ENCODE results near the gene OR10J4.
A peak's percentile ranks its signal among the peaks of the same experiment; 100 is the strongest.
"Not testable (repeated sequence)": the region's sequence is repeated elsewhere in the genome, so short reads cannot be mapped to it uniquely, and the experiment has no call there.

The OR10J4 gene

DNA sequence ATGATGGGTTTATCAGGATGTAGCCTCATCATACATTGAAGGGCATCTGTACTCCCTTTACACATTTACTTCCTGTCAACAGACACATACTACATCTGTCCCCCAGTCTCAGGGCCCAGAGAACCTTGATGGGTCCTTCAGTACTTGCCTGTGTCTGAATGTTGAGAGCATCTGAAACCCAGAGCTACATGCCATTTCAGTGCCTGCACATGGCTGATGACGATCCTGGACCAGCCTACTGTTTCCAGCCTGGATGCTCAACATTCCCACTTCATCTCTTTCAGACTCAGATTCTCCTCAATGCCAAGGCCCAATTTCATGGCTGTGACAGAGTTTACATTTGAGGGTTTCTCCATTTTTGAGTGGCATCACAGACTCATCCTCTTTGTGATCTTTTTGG lies at the start of gene OR10J4:
Gene OR10J4, plus strand, starts transcription at position 301 of the 400 bp plus-strand sequence.
- in situ Hi-C loops (cut with HindIII; ENCODE audit: low pct_ligation_motif_present, low pct_unique_long_range_greater_than_20kb, low sequenced_read_pairs) = no loop called here
- DNase-seq = no peak

DNA sequence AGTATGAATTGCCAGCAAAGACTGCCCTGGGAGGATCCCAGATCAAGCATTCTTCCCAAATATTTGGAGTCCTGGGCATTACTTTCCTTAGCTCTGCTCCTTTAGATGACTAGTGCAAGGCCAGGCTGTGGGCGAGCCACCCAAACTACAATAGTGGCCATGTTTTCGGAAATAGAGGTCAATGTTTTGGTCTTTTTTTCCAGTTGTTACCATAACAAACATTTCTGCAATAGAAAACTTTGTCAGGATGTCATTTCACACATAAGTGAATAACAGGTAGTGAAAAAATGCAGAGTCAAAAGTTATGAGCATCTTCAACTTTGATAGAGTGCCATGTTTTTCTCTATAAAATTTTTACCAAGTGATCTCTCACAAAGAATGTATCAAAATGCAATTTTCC lies 25.2 kb upstream of the OR10J4 start:
- DNase-seq = no peak
- in situ Hi-C loops (cut with HindIII; ENCODE audit: low pct_ligation_motif_present, low pct_unique_long_range_greater_than_20kb, low sequenced_read_pairs) = no loop called here

DNA sequence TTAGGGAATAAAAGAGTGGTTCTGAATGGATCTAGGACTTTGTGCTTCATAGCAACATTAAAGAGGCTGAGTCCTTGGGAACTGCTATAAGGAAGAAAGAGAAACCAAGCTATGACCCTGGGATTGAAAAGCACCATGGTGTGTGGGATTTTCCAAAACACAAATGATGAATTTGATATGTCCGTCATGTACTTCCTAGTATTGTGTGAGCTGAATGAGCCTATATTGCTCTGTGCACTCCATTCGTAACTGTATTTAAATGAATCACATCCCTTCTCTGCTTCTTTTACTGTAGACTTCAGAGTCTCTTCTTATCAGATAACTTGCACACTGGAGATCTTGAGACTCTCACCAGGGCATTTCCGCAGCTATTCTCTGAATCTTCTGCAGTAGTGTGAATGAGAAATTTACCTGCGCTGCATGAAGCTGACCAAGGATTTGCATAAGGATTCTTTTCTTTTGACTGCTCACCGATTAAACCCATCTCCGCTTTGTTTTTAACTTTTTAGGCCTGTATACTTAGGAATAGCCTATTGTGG lies 23.1 kb upstream of the OR10J4 start:
- in situ Hi-C loops (cut with HindIII; ENCODE audit: low pct_ligation_motif_present, low pct_unique_long_range_greater_than_20kb, low sequenced_read_pairs) = no loop called here
- DNase-seq = no peak

DNA sequence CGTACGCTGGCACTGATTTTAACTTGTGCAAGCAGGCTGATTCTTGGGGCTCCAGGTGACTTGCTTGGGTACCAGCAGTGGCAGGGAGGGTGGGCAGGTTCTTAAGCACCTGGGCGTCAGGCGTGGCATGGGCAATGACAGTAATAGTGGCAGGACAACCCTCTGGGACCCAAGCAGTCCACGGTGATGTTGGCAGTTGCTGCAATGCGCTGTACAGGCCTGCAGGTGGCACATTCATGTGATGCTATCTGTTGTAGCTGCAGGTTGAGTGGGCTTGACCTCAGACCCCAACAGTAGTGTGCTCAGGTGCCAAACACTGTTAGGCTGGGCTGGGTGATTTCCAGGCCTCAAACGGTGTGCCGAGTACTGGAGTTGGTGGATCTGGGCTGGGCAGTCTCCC lies 10.2 kb upstream of the OR10J4 start:
- in situ Hi-C loops (cut with HindIII; ENCODE audit: low pct_ligation_motif_present, low pct_unique_long_range_greater_than_20kb, low sequenced_read_pairs) = no loop called here
- no peak for DNase-seq

DNA sequence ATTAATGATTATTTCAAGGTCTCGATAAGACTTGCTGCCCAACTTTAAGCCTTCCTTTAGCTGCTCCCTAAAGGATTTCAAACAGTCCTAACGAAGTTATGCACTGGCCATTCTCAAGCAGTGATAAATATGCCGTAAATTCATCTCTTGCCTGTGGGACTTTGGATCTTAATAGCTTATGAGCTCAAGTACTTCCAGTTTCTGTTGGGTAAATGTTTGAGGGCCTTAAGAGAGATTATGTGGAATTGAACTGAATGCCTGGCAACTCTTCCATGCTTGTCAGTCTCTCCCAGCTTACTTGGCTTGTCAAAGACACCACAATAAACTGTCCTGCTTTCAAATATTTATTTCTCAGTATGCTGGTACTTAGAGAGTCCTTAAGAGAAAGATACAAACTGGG lies 3.5 kb upstream of the OR10J4 start:
- DNase-seq = no peak
- in situ Hi-C loops (cut with HindIII; ENCODE audit: low pct_ligation_motif_present, low pct_unique_long_range_greater_than_20kb, low sequenced_read_pairs) = no loop called here

DNA sequence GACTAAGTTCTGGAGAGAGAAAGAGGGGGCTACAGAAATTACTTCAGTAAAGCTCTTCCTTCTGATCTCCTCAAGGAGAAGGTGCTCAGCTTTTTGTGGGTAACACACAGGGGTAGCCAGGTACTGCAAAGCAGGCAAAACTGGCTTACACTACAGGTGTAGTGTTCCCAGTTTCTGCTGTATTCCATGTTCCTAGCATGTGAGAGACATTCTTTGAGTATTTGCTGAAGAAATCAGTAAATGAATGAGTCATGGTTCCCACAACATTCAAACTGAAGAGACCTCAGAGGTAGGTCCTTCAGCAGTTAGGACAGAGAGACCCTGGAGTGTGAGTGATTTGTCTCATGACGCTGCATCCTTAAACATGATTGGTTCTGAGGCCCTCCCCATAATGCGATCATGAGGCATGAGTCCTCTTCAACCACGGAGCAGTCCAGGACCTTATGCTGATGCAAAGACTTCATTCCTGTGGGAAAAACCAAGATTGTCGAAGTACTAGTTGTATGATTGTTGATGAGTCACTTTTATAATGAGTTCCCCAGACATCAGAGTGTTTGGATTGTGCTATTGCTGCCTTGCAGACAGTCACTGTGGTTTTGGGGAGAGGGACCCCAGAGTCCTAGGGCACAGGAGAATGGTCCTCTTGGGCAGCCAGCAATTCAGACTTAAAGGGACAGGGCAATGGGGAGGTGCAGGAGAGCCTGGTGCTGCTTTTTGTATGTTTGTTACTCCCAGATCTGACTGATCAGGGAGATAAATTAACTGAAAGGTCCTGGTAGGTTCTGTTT lies 2.7 kb upstream of the OR10J4 start:
- in situ Hi-C loops (cut with HindIII; ENCODE audit: low pct_ligation_motif_present, low pct_unique_long_range_greater_than_20kb, low sequenced_read_pairs) = no loop called here
- DNase-seq = peak; percentile 49

DNA sequence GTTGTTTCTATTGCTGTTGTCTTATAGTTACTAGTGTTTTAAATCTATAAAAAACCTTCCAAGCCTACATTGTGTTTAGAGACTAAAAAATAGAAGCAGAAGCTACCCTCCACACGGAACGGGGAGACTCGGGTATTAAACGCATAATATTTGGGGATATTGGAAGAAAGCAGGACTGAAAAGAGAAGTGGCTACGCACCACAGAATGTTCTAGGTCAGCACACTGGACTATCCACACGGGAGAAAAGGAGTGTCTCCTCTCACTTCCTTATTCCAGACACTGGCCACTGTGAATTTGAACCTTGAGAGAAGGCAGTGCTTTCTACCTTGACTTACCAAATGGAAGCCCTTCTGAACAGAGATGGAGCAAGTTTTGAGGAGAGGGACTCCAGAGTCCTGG lies 1.0 kb upstream of the OR10J4 start:
- DNase-seq = no peak
- in situ Hi-C loops (cut with HindIII; ENCODE audit: low pct_ligation_motif_present, low pct_unique_long_range_greater_than_20kb, low sequenced_read_pairs) = no loop called here

DNA sequence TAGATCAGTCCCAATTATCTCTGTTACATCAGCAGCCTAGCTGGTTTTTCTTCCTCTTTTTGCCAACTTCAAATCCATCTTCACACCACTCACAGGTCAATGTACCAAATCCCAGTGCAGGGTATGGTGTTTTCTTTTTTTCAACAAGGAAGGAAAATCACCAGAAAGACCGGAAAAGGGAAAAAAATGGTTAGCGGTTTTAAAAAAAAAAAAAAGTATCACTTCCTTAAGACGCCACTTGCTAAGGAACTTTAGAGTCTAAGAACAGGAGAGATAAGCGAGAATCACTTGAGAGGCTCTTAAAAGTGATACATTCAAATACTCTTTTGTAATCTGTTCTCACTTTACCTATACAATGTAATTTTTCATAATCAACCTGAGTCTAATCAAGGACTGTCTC lies 4.5 kb downstream of the OR10J4 start:
- DNase-seq = no peak
- in situ Hi-C loops (cut with HindIII; ENCODE audit: low pct_ligation_motif_present, low pct_unique_long_range_greater_than_20kb, low sequenced_read_pairs) = no loop called here

DNA sequence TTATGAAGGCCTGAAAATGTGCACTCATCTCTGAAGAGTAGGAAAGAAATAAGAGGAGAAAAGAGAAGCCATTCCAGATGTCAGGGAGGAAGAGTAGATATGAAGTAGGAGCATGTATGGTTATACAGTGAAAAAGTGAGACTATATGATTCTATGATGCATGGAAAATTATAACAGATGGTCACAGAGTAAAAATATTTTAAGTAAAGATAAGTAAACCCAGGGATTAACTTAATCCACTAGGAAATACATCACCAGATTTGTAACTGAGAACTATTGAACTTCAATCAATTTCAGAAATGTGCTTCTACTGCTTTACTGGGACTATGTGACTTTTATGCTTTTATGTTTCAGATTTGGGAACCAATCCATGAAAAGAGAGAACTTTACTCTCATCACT lies 7.4 kb downstream of the OR10J4 start, which contains the start of gene OR10J1:
Gene OR10J1, plus strand, starts transcription at position 301 of the 400 bp plus-strand sequence. Its CDS starts 70 bp downstream, at position 371.
- no peak for DNase-seq
- in situ Hi-C loops (cut with HindIII; ENCODE audit: low pct_ligation_motif_present, low pct_unique_long_range_greater_than_20kb, low sequenced_read_pairs) = no loop called here

DNA sequence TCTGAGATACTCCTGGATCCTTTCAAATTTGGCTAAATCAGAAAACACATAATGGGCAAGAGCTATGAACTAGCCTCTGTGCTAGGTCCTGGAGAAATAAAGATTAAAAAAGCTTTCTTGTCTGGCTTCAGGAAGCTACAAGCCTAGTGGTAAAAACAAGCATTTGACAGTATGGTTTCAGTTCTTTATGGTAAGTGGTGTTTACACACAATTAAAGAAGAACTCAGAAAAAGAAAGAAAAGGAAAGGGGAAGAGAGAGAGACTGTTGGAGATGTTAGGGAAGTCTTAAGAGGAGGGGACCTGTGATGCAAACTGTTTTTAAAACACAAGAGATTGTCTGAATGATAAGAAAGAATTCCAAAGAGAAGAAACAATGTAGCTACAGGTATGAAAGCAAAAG lies 9.4 kb downstream of the OR10J4 start:
- in situ Hi-C loops (cut with HindIII; ENCODE audit: low pct_ligation_motif_present, low pct_unique_long_range_greater_than_20kb, low sequenced_read_pairs) = no loop called here

DNA sequence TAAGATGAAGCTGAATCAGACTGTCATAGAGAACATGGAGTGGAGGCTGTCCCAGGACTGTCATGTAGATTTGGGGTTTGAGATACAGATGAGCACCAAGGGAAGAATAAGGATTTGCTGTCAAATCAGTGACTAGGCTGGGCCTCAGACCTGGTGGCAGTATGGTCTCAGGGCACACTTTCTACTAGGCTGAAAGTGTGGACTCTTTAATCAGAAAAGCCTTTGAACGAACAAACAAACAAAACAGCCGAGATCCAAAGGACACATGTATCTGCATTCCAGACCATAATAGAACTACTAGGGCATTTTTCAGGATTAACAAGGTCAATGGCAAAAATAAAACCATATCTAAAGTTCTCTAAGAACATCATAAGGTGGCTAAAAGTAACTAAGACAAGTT lies 10.4 kb downstream of the OR10J4 start:
- in situ Hi-C loops (cut with HindIII; ENCODE audit: low pct_ligation_motif_present, low pct_unique_long_range_greater_than_20kb, low sequenced_read_pairs) = no loop called here
- DNase-seq = no peak

More for the DNA sequence above, 9.4 kb downstream of the OR10J4 start:
- no peak for DNase-seq

DNA sequence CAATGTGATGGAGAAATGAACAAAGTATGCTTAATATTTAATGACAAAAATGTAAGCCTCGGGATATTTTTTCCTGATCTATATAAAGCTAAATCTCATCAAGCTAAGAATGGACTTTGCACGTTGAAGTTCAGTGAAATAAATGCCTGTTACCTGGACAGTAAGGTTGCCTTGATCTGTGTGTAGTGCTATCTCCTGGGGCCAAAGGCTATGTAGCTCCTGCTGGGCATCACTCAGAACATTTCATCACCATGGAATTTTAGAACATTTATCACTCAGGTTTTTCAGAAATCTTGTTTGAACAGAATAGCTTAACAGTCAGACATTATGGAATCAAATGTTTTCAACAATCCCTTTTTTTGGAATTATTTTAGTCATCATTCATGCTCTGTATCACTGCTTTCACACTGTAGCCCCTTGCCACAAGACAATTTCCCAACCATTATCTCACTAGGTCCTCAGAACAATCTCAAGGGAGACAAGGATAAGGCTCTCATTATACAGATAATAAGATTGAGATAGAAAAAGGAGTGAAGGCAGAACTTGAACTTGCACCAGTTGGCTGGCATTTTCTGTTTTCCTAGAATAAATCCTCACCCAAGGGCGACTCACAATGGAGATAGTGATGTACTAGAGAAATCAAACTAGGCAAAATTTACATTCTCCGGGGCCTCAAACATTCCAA lies 11.2 kb downstream of the OR10J4 start:
- in situ Hi-C loops (cut with HindIII; ENCODE audit: low pct_ligation_motif_present, low pct_unique_long_range_greater_than_20kb, low sequenced_read_pairs) = no loop called here
- DNase-seq = no peak

DNA sequence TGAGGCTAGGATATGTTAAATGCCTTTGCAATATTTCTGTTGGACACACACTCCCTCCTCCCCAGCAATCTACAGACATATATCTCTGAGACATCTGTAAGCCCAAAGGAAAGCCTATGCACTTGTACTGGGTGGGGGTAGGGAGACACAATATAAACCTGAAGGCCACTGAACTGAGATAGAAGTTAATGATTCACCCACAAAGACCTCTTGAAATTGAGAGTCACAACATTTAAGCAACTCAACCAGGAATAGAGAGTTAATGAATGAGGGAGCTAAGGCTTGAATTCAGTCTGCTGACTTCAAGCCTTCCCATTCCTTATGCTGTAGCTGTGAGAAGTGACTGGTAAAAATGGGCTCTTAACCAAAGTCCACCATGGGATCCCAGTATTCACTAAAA lies 12.5 kb downstream of the OR10J4 start:
- DNase-seq = peak; percentile 80
- in situ Hi-C loops (cut with HindIII; ENCODE audit: low pct_ligation_motif_present, low pct_unique_long_range_greater_than_20kb, low sequenced_read_pairs) = no loop called here

DNA sequence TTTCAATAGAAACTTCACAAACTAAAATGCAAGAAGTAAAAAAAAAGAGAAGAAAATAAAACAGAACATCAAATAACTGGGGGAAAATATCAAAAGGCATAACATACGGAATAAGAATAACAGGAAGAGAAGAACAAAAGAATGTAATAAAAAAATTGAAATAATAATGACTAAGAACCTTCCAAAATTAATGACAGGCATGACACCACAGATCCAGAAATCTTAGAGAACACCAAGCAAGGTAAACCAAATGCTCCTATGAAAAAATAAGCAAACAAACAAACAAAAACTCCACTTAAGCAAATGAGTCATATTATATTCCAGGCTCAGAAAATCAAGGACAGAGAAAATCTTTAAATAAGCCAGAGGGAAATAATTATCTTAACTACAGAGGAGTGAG lies 16.2 kb downstream of the OR10J4 start:
- in situ Hi-C loops (cut with HindIII; ENCODE audit: low pct_ligation_motif_present, low pct_unique_long_range_greater_than_20kb, low sequenced_read_pairs) = no loop called here

DNA sequence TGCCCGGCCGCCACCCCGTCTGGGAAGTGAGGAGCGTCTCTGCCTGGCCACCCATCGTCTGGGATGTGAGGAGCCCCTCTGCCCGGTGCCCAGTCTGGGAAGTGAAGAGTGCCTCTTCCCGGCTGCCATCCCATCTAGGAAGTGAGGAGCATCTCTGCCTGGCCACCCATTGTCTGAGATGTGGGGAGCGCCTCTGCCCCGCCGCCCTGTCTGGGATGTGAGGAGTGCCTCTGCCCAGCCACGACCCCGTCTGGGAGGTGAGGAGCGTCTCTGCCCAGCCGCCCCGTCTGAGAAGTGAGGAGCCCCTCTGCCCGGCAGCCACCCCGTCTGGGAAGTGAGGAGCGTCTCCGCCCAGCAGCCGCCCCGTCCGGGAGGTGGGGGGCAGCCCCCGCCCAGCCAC lies 17.6 kb downstream of the OR10J4 start:
- in situ Hi-C loops (cut with HindIII; ENCODE audit: low pct_ligation_motif_present, low pct_unique_long_range_greater_than_20kb, low sequenced_read_pairs); DNase-seq: not testable (repeated sequence)

More for the DNA sequence above, 16.2 kb downstream of the OR10J4 start:
- DNase-seq = no peak

DNA sequence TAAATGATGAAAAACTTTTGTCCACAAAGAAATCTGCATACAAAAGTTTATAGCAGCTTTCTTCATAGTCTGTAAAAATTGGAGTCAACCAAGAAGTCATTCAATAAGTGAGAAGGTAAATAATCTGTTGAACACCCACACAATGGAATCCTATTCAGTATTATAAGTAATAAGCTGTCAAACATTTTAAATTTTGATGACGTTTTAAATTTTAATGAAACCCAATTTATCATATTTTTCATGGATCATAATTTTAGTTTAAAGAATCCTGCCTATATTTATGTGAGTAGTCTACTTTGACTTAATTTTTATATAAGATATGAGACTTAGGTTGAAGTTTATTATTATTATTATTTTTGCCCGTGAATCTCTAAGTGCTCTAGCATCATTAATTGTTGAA lies 27.5 kb downstream of the OR10J4 start:
- in situ Hi-C loops (cut with HindIII; ENCODE audit: low pct_ligation_motif_present, low pct_unique_long_range_greater_than_20kb, low sequenced_read_pairs) = no loop called here
- DNase-seq = no peak

DNA sequence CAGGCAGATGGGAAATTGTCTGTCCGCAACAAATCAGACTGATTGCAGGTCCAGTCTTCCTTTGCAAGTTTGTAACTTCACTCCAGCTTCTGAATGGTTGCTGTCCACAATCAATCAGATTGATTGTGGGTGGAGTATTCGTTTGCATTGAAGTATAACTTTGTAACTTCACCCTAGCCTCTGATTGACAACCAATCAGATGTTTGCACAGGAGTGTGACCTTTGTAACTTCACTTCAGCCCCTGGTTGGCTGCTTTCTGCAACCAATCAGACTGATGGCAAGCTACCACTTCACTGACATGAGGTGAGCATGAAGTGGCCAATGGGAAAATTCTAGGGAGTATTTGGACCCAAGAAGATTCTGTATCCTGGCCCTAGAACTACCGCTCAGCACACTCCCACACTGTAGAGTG lies 33.2 kb downstream of the OR10J4 start:
- DNase-seq = no peak
- in situ Hi-C loops (cut with HindIII; ENCODE audit: low pct_ligation_motif_present, low pct_unique_long_range_greater_than_20kb, low sequenced_read_pairs) = no loop called here

DNA sequence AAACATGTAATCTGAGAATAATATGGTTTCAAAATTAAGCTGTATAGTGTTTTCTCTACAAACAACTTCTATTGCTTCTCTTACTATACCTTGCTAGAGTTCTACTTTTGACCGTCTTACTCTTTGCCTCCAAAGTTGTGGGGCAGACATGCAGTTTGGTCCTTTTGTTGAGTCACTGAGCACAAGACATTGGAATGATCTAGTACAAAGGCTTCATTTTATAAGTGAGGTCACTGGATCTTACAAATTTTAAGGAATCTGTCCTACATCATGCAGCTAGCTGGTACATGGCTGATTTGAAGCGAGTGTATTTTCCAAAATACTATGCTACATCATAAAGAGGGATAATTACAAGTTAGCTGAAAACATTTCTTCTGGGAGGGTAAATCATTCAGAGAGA lies 36.3 kb downstream of the OR10J4 start:
- in situ Hi-C loops (cut with HindIII; ENCODE audit: low pct_ligation_motif_present, low pct_unique_long_range_greater_than_20kb, low sequenced_read_pairs) = no loop called here
- no peak for DNase-seq

DNA sequence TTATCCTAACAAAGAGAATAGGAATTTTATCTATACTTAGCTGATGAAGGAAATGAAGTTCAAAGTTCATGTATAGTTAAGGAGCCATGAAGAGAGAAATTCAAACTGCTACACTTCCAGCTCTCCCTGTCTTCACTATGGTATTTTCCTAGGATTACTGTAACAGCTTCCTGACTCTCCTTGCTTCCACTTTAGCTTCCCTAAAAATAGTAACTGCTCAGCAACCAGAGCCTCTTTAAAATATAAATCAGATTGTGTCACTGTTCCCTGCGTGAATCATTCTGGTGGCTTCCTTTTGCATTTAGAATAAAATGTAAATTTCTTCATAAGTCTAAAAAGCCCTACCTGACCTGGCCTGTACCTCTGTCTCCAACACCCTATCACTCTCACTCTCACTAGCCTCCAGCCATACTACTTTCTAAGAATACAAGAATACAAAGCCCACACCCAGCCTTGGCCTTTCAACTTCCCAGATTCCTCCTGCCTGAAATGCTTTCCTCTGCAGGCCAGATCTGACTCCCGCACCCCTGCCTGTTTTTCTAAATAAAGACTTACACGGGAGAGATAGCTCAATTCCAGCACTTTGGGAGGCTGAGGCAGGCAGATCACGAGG lies 38.0 kb downstream of the OR10J4 start:
- no peak for DNase-seq
- in situ Hi-C loops (cut with HindIII; ENCODE audit: low pct_ligation_motif_present, low pct_unique_long_range_greater_than_20kb, low sequenced_read_pairs) = no loop called here
